HG02571 (cell line): ENCODE results near the gene EPS15.
"Not testable (repeated sequence)": the region's sequence is repeated elsewhere in the genome, so short reads cannot be mapped to it uniquely, and the experiment has no call there.

Source experiments
- ATAC-seq: cut with Tn5 transposase; IDR thresholded peaks from one replicate; pipeline ENCODE4 v1.9.1; 2021; ENCODE audit warnings: mild to moderate bottlenecking, moderate library complexity; ENCODE audit not compliant: unreplicated experiment

Gene EPS15

DNA sequence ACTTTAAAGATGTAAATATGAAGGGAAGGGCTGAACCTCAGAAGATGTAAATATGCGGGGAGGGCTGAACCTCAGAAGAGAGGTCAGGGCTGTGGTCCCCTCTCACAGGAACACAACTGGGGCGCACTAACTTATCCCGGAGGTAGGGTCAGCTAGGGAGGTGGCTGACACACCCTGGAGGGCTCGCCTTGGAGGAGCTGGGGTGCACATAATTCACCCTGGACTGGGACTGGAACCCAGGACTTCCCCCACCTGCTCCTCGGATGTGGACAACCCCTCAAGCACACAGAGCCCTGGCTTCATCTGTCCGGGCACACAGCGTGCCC is 174.8 kb downstream of the EPS15 start:
- no peak for ATAC-seq

DNA sequence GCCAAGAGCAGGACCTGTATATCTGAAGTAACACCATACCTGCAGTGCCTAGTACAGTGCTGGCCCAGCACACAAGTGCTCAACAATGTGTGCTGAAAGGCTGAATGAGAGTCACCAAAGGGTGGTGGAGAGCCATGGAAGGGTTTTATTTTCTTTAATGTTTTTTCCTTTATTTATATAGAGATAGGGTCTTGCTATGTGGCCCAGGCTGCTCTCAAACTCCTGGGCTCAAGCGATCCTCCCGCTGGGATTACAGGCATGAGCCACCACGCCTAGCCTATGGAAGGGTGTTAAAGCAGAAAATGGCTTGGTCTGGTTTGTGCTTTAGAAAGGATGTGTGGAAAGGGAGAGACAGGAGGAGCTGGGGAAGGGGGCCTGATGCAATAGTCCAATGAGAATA is 175.4 kb downstream of the EPS15 start:
- no peak for ATAC-seq

DNA sequence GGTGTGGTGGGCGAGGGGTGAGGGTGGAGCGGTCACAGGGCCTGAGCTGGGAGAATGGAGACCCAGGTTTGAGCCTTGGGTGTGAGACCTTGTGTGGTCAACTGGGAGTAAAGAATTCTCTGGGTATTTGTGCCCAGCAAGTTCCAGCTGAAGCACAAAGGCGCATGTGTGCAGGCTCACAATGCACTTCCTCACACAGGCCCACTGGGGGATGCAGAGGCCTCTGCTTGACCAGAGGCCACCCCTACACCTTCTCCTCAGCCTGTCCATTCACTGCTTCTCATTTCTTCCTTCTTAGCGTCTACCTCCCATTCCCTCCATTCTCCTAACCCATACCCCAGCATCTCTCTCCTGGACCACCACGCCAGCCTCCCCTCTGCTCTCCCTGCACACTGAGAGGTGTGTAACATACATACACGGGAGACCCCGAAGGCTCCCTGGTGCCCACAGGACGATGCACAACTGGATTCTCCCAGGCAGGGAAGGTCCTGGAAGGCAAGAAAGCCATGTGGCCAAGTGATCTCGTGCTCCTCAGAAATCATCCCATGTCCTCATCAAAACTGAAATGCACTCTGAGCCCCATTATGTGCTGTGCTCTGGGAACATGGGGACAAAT is 176.4 kb downstream of the EPS15 start:
- no peak for ATAC-seq

DNA sequence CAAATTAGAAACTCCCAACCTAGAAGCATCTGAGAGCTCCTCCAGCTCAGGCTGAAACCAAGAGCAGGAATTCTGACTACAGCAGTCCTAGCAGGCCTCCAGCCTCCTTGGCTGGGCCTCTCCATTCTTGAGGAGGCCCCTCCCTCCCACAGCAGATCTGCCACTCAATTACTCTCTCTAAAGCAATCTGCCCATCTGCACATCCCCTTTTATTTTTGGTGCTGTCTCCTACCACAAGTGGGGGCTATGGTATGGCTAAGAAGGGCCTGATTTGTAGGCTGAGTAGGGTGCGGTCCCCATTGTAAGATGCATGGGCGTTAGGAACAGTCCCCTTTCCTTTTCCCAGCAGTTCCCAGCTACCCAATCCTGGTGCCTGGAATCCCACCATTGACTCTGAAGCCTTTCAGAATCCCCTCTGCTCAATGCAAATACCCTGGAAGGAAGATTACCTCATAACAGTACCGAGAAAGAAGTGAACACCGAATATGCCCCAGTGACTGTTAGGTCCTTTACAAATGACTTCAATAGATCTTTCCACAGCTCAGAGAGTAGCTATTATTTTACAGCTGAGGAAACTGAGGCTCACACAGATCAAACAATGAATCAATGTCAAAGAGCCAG is 177.1 kb downstream of the EPS15 start:
- peak; percentile 49 for ATAC-seq

DNA sequence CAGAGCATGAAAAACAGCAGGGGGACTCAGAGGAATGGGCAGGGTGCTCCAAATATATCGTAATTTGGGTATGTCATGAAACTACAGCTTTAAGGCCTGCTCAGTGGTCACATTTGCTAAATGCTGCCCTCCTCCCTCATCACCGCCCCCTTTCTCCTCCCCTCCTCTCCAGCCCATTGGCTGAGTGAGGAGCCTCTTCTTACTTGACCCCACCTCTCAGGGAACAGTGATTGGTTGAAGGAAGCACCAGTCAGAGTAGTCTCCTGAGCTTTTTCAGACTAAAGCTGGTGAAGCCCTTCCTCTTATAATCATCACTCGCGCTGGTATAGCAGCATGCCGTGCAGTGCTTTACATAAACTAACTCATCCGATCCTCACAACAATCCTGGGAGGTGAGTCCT is 178.7 kb downstream of the EPS15 start:
- no peak for ATAC-seq

DNA sequence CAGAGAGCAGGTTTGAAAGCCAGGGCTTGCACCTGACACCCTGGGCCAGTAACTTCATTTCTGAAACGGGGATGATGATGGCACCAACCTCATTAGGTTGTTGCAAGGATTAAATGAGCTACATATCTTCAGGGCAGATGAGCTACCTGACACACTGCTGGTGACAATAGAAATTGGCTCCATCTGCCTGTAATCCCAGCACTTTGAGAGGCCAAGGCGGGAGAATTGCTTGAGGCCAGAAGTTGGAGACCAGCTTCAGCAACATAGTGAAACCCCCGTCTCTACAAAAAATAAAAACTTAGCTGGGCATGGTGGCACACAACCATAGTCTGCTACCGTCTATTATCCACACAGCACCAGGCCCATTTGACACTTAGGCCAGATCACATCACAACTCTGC is 182.4 kb downstream of the EPS15 start:
- no peak for ATAC-seq

DNA sequence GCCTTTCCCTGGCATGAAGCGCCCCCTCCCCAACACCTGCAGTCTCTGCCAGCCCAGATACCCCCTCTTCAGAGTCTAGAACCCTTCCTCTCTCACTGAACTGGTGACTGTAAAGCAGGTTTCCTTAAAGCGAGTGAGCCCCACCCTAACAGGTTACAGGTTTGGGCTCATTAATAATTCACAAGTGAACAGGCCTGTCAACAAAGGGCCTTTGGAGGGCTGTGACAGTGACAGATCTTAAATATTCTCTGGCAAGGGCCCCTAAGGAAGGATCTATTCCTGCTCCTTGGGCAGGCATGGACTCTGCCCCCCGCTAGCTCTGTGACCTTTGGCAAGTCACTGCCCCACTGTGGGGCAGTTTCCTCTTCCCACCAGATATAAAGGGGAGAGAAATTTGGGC is 183.1 kb downstream of the EPS15 start:
- no peak for ATAC-seq

DNA sequence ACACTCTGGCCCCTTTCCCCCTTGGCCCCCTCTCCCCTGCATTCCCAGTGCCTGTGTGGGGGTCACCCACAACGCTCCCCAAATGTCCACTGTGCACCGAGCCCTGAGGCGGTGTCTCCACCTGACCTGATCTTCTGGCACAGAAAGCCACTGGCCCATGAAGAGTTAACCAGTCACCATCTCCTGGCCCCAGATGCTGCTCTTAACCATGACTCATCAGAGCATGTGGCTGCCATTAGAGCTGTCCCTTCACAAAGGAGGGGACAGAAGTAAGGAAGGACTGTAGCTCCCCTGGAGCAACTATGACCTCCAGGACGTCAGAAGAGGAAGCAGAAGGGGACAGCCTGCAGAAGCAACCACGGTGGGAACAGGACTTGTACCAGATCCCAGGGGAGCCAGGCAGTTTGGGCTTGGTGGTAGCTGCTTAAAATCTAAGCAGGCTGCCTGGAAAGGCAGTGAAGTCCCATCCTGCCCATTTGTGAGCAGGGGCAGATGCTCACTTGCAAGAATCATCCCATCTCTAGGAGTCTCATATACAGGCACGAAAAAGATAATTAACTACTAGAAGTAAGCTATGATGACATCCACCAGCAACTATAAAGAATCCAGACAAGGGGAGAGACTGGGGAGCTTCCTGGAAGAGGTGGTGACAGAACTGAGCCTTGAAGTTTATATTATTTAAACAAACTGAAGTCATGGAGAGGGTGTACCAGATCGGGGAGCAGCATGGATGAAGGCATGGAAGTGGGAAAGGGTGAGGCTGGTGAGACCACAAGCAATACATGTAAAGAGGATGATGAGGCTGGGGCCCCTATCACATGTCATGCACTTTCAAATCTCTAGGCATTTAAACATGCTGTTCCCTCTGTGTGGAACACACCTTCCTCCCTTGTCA is 187.6 kb downstream of the EPS15 start:
- no peak for ATAC-seq

DNA sequence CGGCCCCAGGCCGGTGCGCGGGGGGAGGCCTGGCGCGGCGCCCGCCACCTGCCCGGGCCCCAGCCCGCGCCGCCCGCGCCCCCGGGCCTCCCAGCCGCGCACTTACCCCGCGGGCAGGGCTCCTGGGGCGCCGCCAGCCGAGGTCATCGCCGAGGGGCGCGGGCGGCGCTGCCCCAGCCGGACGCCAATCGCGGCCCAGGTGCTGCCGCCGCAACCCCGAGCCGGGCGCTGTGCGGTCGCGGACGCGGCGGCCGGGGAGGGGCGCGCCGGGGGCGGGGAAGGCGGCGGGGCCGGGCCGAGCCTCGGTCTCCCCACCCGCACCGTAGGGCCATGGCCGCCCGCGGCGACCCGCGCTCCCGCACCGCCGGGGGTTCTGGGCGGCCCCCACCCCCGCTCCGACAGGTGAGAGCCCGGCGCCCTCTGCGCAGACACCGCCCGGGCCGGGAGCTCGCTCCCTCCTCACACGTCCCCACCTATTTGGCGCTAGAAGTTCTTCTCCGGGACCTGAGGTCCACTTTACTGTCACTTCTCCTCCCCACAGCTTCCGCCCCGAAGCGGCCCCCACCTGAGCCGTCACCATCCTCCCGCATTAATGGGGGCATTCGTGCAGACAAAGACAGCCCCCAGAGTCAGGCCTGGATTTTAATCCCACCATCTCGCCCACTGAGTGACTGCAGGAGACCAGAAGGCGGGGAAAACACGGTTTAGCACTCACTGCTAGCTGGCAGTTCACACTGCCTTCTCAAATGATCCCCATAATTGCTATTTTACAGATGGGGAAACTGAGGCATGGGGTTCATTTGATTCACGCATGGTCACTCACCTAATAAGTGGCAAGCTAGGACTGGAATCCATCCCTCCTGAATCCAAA is 188.5 kb downstream of the EPS15 start, which contains the start of gene TTC39A:
Gene TTC39A (minus strand): TSS at position 232 of the 871 bp plus-strand sequence. CDS start 85 bp downstream, at position 147.
- no peak for ATAC-seq

DNA sequence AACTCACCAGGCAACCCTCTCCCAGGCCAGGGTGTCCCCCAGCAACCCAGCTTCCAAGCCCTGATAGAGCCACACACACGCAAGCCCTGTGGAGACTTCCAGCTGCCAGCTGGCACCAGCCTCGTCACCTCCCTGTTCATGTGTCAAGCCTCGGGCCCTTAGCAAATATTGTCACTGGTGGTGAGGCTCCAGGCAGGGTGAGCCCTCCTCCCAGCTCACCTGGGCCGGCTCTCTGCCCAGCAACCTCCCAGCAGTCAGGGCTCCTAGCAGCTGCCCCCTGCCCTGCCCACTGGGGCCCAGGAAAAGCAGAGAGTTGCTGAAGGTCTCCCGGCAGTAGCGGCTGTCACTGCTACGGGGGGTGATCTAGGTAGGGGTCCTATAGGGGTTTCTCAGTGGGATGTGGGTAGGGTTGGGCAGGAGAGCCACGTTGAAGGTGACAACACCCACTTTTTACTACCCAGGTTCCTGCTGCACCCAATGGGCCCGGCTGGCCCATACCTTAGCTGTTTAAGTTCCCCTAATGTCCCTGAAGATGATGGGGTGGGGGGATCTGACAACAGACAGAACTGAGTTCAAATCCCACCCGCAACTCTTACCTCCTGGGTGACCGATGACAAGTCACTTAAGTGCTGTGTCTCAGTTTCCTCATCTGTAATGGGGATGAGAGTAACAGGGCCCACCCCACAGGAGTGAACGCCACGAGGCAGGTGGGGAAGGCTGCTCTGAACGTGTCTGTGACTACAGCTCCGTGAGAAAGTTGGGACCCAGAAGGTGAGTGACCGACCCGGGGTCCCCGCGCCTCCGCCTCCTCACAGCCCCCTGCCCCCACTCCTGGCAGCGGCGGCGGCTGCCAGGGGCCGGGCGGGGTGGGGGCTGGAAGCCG is 189.4 kb downstream of the EPS15 start:
- ATAC-seq = no peak

DNA sequence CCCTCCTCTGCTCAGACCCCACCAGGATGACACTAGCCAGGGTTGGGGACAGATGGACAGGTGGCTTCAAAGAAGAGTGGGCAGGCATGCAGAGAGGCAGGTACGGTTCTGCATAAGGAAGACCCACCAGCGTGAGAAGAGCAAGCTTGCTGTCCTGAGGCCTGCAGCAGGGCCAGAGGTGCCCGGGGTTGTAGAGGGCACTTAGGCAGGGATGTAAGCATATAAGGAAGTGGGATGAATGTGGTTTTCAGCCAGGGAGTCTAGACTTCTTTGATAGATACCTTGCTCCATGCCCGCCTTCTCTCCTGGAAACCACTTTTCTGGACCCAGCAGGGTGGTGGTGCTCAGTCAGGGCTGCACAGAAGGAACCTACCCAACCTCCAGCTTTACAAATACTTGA is 190.1 kb downstream of the EPS15 start:
- no peak for ATAC-seq

DNA sequence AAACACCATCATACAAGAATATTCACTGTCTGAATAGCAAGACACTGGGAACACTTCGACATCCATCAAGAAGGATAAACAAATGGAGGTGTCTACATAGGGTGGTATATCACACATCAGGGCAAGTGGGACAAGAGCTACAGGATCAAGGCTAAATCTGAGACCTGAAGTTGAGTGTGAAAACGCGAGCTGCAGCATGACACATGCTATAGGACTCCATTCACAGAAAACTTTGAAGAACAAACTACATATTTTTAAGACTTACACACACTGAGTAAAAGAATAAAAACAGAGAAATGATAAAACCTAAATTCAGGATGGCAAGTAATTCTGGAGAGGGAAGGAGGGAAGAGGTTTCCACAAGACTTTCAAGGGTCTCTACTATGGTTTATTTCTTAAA is 190.8 kb downstream of the EPS15 start:
- ATAC-seq = no peak

DNA sequence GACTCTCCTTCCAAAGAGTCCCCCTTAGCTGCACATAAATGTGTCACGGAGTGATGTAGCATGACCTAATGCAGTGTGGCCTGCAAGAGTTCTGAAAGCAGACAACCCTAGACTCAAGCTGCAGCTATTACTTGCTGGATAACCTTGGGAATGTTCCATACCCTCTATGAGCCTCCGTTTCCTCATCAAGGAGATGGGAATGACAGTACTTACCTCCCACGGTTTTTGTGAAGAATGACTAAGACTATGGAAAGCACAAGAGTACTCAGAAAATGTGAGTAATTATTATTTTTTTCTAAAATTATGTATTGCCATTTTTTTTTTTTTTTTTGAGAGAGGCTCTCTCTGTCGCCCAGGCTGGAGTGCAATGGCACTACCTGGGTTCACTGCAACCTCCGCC is 191.7 kb downstream of the EPS15 start:
- ATAC-seq = no peak

DNA sequence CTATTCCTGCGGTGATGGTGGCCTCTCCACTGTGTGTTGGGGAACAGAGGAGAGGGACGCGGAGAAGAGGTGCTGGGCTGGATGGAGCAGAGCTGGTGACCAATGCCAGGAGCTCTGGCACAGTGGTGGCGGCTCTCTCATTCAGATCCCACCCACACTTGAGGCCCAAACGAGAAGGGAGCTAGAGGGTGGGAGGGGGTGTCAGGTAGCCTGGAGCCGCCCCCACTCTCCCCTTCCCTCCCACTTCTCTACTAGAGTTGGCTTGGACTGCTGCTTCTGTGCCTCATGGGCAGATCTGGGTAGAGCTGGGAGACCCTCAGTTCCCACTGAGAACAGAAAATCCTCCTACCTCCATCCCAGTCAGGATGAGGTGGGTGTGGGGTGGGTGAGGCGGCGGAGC is 192.2 kb downstream of the EPS15 start:
- no peak for ATAC-seq

DNA sequence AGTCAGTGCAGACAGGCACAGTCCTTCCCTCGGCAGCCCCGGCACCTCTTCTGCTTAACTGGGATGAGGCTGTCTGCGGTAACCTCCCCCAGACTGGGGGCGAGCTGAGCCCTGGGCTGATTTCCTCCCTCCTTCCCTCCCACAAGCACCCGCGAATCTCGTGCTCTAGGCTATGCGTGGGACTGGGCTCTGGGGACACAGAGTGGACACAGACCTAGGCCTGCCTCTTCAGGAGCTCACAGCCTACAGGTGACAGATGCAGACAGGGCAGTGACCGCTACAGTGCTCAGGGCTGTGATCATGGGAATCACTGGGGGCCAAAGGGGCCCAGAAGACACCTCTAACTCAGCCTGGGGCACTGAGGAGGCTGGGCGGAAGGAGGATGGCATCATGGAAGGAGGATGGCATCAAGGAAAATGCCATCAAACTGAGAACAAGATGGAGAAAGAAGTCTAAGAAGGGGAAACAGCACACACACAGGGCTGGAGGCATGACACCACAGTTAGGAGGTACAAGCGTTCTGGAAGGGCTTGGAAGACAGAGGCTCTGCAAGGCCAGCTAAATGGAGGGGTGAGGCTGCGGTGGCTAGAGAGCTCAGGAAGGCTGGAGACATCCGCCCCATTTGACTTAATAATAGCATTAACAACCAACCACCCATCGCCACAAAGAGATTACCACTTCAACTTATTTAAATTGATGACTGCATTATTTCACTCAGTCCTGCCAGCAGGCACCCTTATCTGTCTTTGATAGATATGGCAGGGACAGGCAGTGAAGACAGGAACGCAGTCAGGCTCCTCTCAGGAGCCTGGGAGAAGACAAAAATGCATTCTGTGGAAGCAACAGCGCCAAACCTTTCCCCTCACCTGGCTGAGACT is 192.9 kb downstream of the EPS15 start:
- ATAC-seq = no peak

DNA sequence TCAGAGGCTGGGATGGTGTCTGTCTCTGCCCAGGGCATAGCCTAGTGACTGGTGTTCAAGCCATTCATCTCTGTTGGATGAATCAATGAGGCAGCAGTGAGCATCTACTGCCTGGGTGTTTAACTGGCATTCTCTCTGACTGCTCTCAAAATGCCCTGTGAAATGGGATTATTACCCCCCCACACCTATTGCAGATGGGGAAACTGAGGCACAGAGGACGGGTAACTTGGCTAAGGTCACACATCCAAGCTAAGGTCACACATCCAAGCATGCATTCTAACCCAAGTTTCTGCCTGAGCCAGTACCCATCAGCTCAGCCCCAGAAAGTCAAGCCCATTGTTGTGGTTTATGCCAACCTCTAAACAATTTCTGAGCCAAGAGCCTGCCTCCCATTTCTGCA is 193.7 kb downstream of the EPS15 start:
- ATAC-seq = no peak

DNA sequence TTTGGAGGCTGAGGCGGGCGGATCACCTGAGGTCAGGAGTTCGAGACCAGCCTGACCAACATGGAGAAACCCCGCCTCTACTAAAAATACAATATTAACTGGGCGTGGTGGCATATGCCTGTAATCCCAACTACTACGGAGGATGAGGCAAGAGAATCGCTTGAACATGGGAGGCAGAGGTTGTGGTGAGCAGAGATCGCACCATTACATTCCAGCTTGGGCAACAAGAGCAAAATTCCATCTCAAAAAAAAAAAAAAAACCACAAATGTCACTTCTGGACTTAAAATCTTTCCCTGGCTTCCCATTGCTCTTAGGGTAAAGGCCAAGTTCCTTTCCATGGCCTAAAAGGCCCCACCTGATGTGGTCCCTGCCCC is 194.1 kb downstream of the EPS15 start:
- not testable (repeated sequence) for ATAC-seq

DNA sequence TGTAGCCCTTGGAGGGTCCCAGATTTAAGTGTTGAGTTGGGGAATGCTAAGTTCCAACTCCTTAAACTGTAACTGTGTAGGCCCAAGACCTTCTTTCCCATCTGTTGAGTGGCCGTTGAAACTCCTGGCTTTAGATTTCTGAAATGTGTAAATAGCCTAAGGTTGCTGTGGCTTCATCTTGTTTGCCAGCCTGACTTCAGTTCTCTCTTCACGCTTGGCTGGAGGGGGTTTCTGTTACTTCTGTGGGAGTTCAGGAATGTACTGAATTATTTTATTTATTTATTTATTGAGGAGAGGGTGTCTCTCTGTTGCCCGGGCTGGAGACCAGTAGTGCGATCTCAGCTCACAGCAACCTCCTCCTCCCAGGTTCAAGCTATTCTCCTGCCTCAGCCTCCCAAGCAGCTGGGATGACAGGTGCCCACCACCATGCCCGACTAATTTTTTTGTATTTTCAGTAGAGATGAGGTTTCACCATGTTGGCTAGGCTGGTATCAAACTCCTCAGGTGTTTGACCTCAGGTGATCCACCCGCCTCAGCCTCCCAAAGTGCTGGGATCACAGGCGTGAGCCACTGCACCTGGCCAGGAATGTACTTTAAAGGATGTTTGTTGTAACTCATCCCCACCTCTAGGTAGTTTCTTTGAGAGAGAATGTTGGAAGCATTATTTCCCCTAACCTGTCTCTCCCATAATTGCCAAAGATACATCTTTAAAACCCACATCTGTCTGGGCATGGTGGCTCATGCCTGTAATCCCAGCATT is 194.6 kb downstream of the EPS15 start:
- ATAC-seq = no peak

DNA sequence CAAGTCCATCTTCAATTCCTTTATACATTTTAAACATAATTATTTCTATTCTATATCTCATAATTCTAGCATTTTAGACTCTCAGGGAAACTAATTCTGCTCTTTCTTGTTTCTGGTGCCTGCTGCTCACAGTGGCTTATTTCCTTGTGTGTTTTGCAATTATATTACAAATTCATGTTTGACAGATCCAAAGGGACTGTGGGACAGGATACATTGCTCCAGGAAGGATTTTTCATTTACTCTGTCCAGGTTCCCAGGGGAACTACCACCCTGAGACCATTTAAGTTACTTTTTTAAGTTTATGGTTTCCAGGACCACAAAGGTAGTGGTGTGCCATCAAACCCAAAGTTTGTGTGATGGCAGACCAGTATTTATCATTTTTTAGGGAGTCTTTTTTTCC is 195.3 kb downstream of the EPS15 start:
- no peak for ATAC-seq
